Activated CD8-positive, alpha-beta T cell treated with anti-CD3 and anti-CD28 coated beads for 36 hours (primary cell): ENCODE measurements around the gene PIGS. TPM values are rescaled to one million over a fixed set of nuclear protein-coding genes. Genes with fewer than 3 reads are reported as not detected.

ENCODE experiments used
- ATAC-seq: fragments of 200-7000 bp; cut with Tn5 transposase; one replicate; pipeline ENCODE4 v1.10.0; 2021; ENCODE audit warnings: mild to moderate bottlenecking, moderate library complexity
- CTCF ChIA-PET: fragments of 350-600 bp; sonication (Branson Sonifier 250); formaldehyde crosslinking; loops from one replicate; lab custom pipeline; 2021; ENCODE audit warnings: antibody characterized with exemption; lab: Charles Lee
- POLR2A ChIA-PET: fragments of 350-600 bp; sonication (Branson Sonifier 250); formaldehyde crosslinking; loops from one replicate; lab custom pipeline; 2021; ENCODE audit warnings: antibody characterized with exemption; lab: Charles Lee
- DNase-seq: peaks from one replicate; pipeline ENCODE4 v3.0.0-alpha.2; 2020
- H3K27ac Mint-ChIP-seq: one replicate; pipeline ENCODE4 v1.8.0; 2021; ENCODE audit warnings: mild to moderate bottlenecking, mixed read lengths
- H3K27me3 Mint-ChIP-seq: one replicate; pipeline ENCODE4 v1.8.0; 2021; ENCODE audit warnings: mixed read lengths
- H3K36me3 Mint-ChIP-seq: one replicate; pipeline ENCODE4 v1.8.0; 2021; ENCODE audit warnings: low read depth, mixed read lengths
- H3K4me1 Mint-ChIP-seq: one replicate; pipeline ENCODE4 v1.8.0; 2021; ENCODE audit warnings: low read depth, mixed read lengths
- H3K4me3 Mint-ChIP-seq: one replicate; pipeline ENCODE4 v1.8.0; 2021; ENCODE audit warnings: mild to moderate bottlenecking, moderate library complexity, mixed read lengths
- H3K9me3 Mint-ChIP-seq: one replicate; pipeline ENCODE4 v1.8.0; 2021; ENCODE audit warnings: mixed read lengths
- CTCF ChIP-seq: fragments of 200-600 bp; IDR thresholded peaks from one replicate; pipeline ENCODE4 v1.8.0; 2022; ENCODE audit warnings: antibody characterized with exemption, mild to moderate bottlenecking
- intact Hi-C: fragments of 100-400 bp; cut with micrococcal nuclease; formaldehyde crosslinking; loops from one replicate; pipeline ENCODE4 v1.10.0; 2022
- total RNA-seq, 2 experiments: library from RNA; stranded (reverse); gene quantifications; one replicate each; pipeline ENCODE4 v1.2.3, GENCODE V29; 2021

Gene PIGS
- total RNA-seq, 2 experiments from 2014 or later = 33.8 to 36.9 TPM

GRCh38 chr17:28521311-28522085 is 49.8 kb downstream of the PIGS start:
- intact Hi-C loops = no loop called here
- ATAC-seq = no peak
- Mint-ChIP-seq H3K27me3 (no peaks in the 10 kb centered on the region), H3K36me3 (no peaks in the 10 kb centered on the region), H3K4me1 (no peaks in the 10 kb centered on the region), H3K9me3 (no peaks in the 10 kb centered on the region), H3K4me3 (no peak overlapping the region), H3K27ac (no peak overlapping the region)
- POLR2A ChIA-PET = no interaction called here
- CTCF ChIA-PET = no interaction called here
- DNase-seq = no peak
- no peak for TF ChIP-seq CTCF

- CTCF ChIA-PET = interaction anchor here (1.5 kb wide), 1 partner anchor 104 kb away, joined by 4 read pairs; no protein-coding TSS in a partner anchor
Measured at GRCh38 chr17:28520687-28521086, 50.6 kb downstream of the PIGS start.

GRCh38 chr17:28519236-28519635 is 52.1 kb downstream of the PIGS start:
- Mint-ChIP-seq H3K4me1 (no peaks in the 10 kb centered on the region), H3K27ac (no peak overlapping the region), H3K27me3 (no peaks in the 10 kb centered on the region), H3K4me3 (no peak overlapping the region), H3K9me3 (no peaks in the 10 kb centered on the region), H3K36me3 (no peaks in the 10 kb centered on the region)
- DNase-seq (no peak), ATAC-seq (no peak)
- POLR2A ChIA-PET = no interaction called here
- CTCF ChIA-PET = interaction anchor here (1.5 kb wide), 1 partner anchor 103 kb away, joined by 4 read pairs; no protein-coding TSS in a partner anchor
- no peak for TF ChIP-seq CTCF
- intact Hi-C loops = no loop called here

More at GRCh38 chr17:28520687-28521086, 50.6 kb downstream of the PIGS start:
- ATAC-seq (no peak), DNase-seq (no peak)
- no peaks in the 10 kb centered on the region for H3K27me3 Mint-ChIP-seq
- H3K36me3 Mint-ChIP-seq = no peaks in the 10 kb centered on the region
- H3K4me3 Mint-ChIP-seq = no peak overlapping the region
- intact Hi-C loops = no loop called here
- no peaks in the 10 kb centered on the region for H3K4me1 Mint-ChIP-seq
- H3K9me3 Mint-ChIP-seq = no peaks in the 10 kb centered on the region
- no peak for TF ChIP-seq CTCF
- POLR2A ChIA-PET = interaction anchor here (0.5 kb wide), 1 partner anchor 354 kb away, joined by 3 read pairs; no protein-coding TSS in a partner anchor
- no peak overlapping the region for H3K27ac Mint-ChIP-seq

- no peaks in the 10 kb centered on the region for H3K27me3 Mint-ChIP-seq
- CTCF ChIA-PET = no interaction called here
Measured at GRCh38 chr17:28518578-28518977, 52.7 kb downstream of the PIGS start.

More at GRCh38 chr17:28518578-28518977, 52.7 kb downstream of the PIGS start:
- Mint-ChIP-seq H3K4me3 (no peak overlapping the region), H3K27ac (no peak overlapping the region), H3K9me3 (no peaks in the 10 kb centered on the region), H3K36me3 (no peaks in the 10 kb centered on the region), H3K4me1 (no peaks in the 10 kb centered on the region)
- DNase-seq = no peak
- ATAC-seq = no peak
- no peak for TF ChIP-seq CTCF
- POLR2A ChIA-PET = no interaction called here
- intact Hi-C loops = no loop called here
